ENCODE data around the gene COL15A1. TPM values are rescaled to one million over a fixed set of nuclear protein-coding genes. Genes with fewer than 3 reads are reported as not detected.

Gene COL15A1
- total RNA-seq, 1 experiment from 2014 or later = not detected

GRCh38 chr9:99104459-99105151, 160.9 kb downstream of the COL15A1 start, which contains the start of gene TGFBR1:
TSS of gene TGFBR1 (plus strand) at chr9:99105113. CDS start at chr9:99105206, 93 bp downstream.
- peak within 1 kb of the TSS; percentile 57 for H2BK120ac ChIP-seq (ENCODE audit: low read depth, low read length, poor library complexity, severe bottlenecking)
- H4K5ac ChIP-seq (ENCODE audit: insufficient read length, low read depth, low read length) = no peak within 1 kb of the TSS
- H2BK12ac ChIP-seq (ENCODE audit: insufficient read length, low read depth, low read length) = no peak within 1 kb of the TSS
- peaks cover 21% of the 10 kb centered on the region; the same call in 1 of the 2 replicates for H3K79me2 ChIP-seq (ENCODE audit: insufficient read depth, low read length)
- no peaks in the 10 kb centered on the region for H4K20me1 ChIP-seq (ENCODE audit: control insufficient read depth, insufficient read depth, insufficient read length)
- H3K23ac ChIP-seq (ENCODE audit: insufficient read length, low read depth, low read length) = no peak within 1 kb of the TSS
- Mint-ChIP-seq H3K36me3 (ENCODE audit: insufficient read depth in 1 of 3, low read depth in 3 of 3) (no peaks in the 10 kb centered on the region), H3K4me1 (peaks cover 35 to 36% of the 10 kb centered on the region in 2 experiments), H3K9me3 (peaks cover 0 to 6% of the 10 kb centered on the region in 2 experiments; a peak in 1 of 5 replicates), H3K27me3 (ENCODE audit: low read depth) (peaks cover 21% of the 10 kb centered on the region), H3K27ac (peak within 1 kb of the TSS; percentile 45 to 77 (median 55); a peak in 4 of 7 replicates), H3K4me3 (peak within 1 kb of the TSS; percentile 79 to 90)
- no peaks in the 10 kb centered on the region for H3K4me1 ChIP-seq (ENCODE audit: insufficient read depth, low read length)
- no peak within 1 kb of the TSS for H3T11ph ChIP-seq (ENCODE audit: low read length)
- no peak within 1 kb of the TSS for H2AK5ac ChIP-seq (ENCODE audit: insufficient read length, low read length)
- no peak within 1 kb of the TSS for H2BK15ac ChIP-seq (ENCODE audit: low read depth, low read length)
- peaks cover 14% of the 10 kb centered on the region for H3K23me2 ChIP-seq (ENCODE audit: insufficient read length, low read depth, low read length, poor library complexity, severe bottlenecking)
- H3K9me3 ChIP-seq (ENCODE audit: control insufficient read depth, low read depth, low read length) = no peaks in the 10 kb centered on the region
- peak within 1 kb of the TSS; percentile 77 for H3K9ac ChIP-seq (ENCODE audit: extremely low read depth, insufficient read length, low read length)
- H3K4ac ChIP-seq (ENCODE audit: low read depth, low read length) = no peak within 1 kb of the TSS
- H2BK20ac ChIP-seq (ENCODE audit: low read depth, low read length, poor library complexity, severe bottlenecking) = no peak within 1 kb of the TSS
- H2BK5ac ChIP-seq (ENCODE audit: insufficient read length, low read length) = no peak within 1 kb of the TSS
- peak within 1 kb of the TSS; percentile 99 for H3K4me2 ChIP-seq (ENCODE audit: insufficient read depth, insufficient read length, low read length)
- H4K8ac ChIP-seq (replicated peaks; ENCODE audit: insufficient read length, low read depth, low read length) = no peak within 1 kb of the TSS
- peak within 1 kb of the TSS; percentile 75 for H3K18ac ChIP-seq (ENCODE audit: insufficient read length, low read depth, low read length)
- peak; percentile 96 for DNase-seq
- no peak within 1 kb of the TSS for H3K56ac ChIP-seq (ENCODE audit: insufficient read length, low read depth, low read length)
- no CpG with 5 or more reads among the region's 60 CpGs for WGBS (ENCODE audit: extremely low coverage, insufficient read length, low lambda C conversion rate)
- H3K27ac ChIP-seq (ENCODE audit: insufficient read length, low read depth, low read length) = no peak within 1 kb of the TSS
- H3K14ac ChIP-seq (ENCODE audit: insufficient read depth, low read length) = peak within 1 kb of the TSS; percentile 94
- H2AFZ ChIP-seq (ENCODE audit: low read length) = peak within 1 kb of the TSS; percentile 60
- H3K27me3 ChIP-seq (ENCODE audit: insufficient read depth, low read length) = no peaks in the 10 kb centered on the region
- peaks cover 6% of the 10 kb centered on the region for H3K79me1 ChIP-seq (ENCODE audit: insufficient read depth, low read depth, low read length, poor library complexity, severe bottlenecking)
- no peak for TF ChIP-seq CTCF (conservative IDR thresholded peaks at IDR 0.05)
- H4K91ac ChIP-seq (ENCODE audit: insufficient read length, low read depth, low read length) = no peak within 1 kb of the TSS
